Retina (tissue), 1 donor: ENCODE data around the gene PRR20G.

Source experiments
- DNase-seq: peaks from one replicate; pipeline ENCODE4 v3.0.0-alpha.2; 2016

The PRR20G gene

GRCh38 chr3:127262533-127262932 lies 25.3 kb downstream of the PRR20G start:
- no peak for DNase-seq

GRCh38 chr3:127261925-127262324 lies 25.9 kb downstream of the PRR20G start:
- no peak for DNase-seq

GRCh38 chr3:127260826-127261555 lies 26.9 kb downstream of the PRR20G start:
- DNase-seq, result no peak

- DNase-seq, result no peak
Observed at GRCh38 chr3:127260416-127260815, 27.4 kb downstream of the PRR20G start.

GRCh38 chr3:127259882-127260281 lies 28.0 kb downstream of the PRR20G start:
- no peak for DNase-seq

GRCh38 chr3:127258733-127259132 lies 29.1 kb downstream of the PRR20G start:
- DNase-seq, result no peak

- DNase-seq, result no peak
Observed at GRCh38 chr3:127257351-127257750, 30.5 kb downstream of the PRR20G start.

- no peak for DNase-seq
Observed at GRCh38 chr3:127256733-127257271, 31.0 kb downstream of the PRR20G start.

- no peak for DNase-seq
Observed at GRCh38 chr3:127256138-127256537, 31.7 kb downstream of the PRR20G start.

- no peak for DNase-seq
Observed at GRCh38 chr3:127255516-127255915, 32.3 kb downstream of the PRR20G start.

GRCh38 chr3:127254730-127255129 lies 33.1 kb downstream of the PRR20G start:
- peak; percentile 44 for DNase-seq

GRCh38 chr3:127254033-127254644 lies 33.7 kb downstream of the PRR20G start:
- peak; percentile 72 for DNase-seq

- DNase-seq, result no peak
Observed at GRCh38 chr3:127253491-127253890, 34.4 kb downstream of the PRR20G start.

GRCh38 chr3:127252446-127252845 lies 35.4 kb downstream of the PRR20G start:
- DNase-seq, result no peak

GRCh38 chr3:127250032-127250431 lies 37.8 kb downstream of the PRR20G start:
- DNase-seq, result no peak

GRCh38 chr3:127247292-127247691 lies 40.6 kb downstream of the PRR20G start:
- DNase-seq, result no peak

GRCh38 chr3:127238602-127239001 lies 49.2 kb downstream of the PRR20G start:
- no peak for DNase-seq

- DNase-seq, result no peak
Observed at GRCh38 chr3:127237835-127238234, 50.0 kb downstream of the PRR20G start.

GRCh38 chr3:127235706-127236105 lies 52.1 kb downstream of the PRR20G start:
- DNase-seq, result no peak

- DNase-seq, result no peak
Observed at GRCh38 chr3:127234778-127235177, 53.1 kb downstream of the PRR20G start.
